ENCODE measurements around the gene MAP3K20. TPM values are rescaled to one million over a fixed set of nuclear protein-coding genes. Genes with fewer than 3 reads are reported as not detected.

MAP3K20 gene
- total and polyA plus RNA-seq, 10 of the 15 experiments (the other 5 are each of a cell fraction or from before 2014, with no cell fraction given) = 0.04 to 5.6 (median 2.3) TPM

- TF ChIP-seq ATF2 (IDR thresholded peaks at IDR 0.05; ENCODE audit: low read length) (no peak), PBX3 (IDR thresholded peaks at IDR 0.05; ENCODE audit: insufficient replicate concordance, low read depth, low read length) (peak; percentile 32), GATAD2B (conservative IDR thresholded peaks at IDR 0.05; ENCODE audit: low read depth) (no peak), JUNB (IDR thresholded peaks at IDR 0.05) (peak; percentile 45), SKIL (IDR thresholded peaks at IDR 0.05; ENCODE audit: low read depth, poor library complexity, severe bottlenecking) (no peak), RAD21 (IDR thresholded peaks at IDR 0.05; ENCODE audit: insufficient read depth, low read depth, low read length) (peak; percentile 44), NFIC (IDR thresholded peaks at IDR 0.05; ENCODE audit: low read depth, low read length) (no peak), CHD2 (IDR thresholded peaks at IDR 0.05; ENCODE audit: borderline replicate concordance, low read depth, low read length) (no peak), ZBTB40 (IDR thresholded peaks at IDR 0.05; ENCODE audit: borderline replicate concordance) (no peak), MTA3 (IDR thresholded peaks at IDR 0.05; ENCODE audit: borderline replicate concordance, low read length) (no peak), EZH2 (IDR thresholded peaks at IDR 0.05; ENCODE audit: borderline replicate concordance, control insufficient read depth, low read depth, low read length) (no peak), JUND (IDR thresholded peaks at IDR 0.05; ENCODE audit: low read depth, low read length) (no peak), PKNOX1 (IDR thresholded peaks at IDR 0.05) (peak; percentile 85), NR2C1 (IDR thresholded peaks at IDR 0.05) (no peak), ETV6 (conservative IDR thresholded peaks at IDR 0.05 in 1 of 2, IDR thresholded peaks at IDR 0.05 in 1 of 2; ENCODE audit: borderline replicate concordance in 1 of 2, low read depth in 1 of 2) (no peak), RUNX3 (IDR thresholded peaks at IDR 0.05; ENCODE audit: low read length) (peak; percentile 9; the same call in 1 of the 2 replicates), CBX5 (IDR thresholded peaks at IDR 0.05; ENCODE audit: low read depth) (no peak)
Measured at GRCh38 chr2:173286153-173286809, 210.6 kb downstream of the MAP3K20 start (continued).
